ENCODE measurements around the gene GSS. TPM values are rescaled to one million over a fixed set of nuclear protein-coding genes. Genes with fewer than 3 reads are reported as not detected.
"Not testable (repeated sequence)": the region's sequence is repeated elsewhere in the genome, so short reads cannot be mapped to it uniquely, and the experiment has no call there.

The GSS gene
- total RNA-seq, 4 donors from 2014 or later: 28.8 to 61.6 (median 47.0) TPM

- H3K27me3 ChIP-seq: no peaks in the 10 kb centered on the region
- H3K9me3 ChIP-seq: no peaks in the 10 kb centered on the region
- no peak overlapping the region for H3K4me3 ChIP-seq
- no peaks in the 10 kb centered on the region for H3K4me1 ChIP-seq
- TF ChIP-seq POLR2A (IDR thresholded peaks at IDR 0.05) (no peak), EP300 (IDR thresholded peaks at IDR 0.05) (no peak), CTCF (IDR thresholded peaks at IDR 0.05) (no peak)
- no peak overlapping the region for H3K27ac ChIP-seq
- WGBS, 2 donors: 93 to 95% methylated on average over 3 of the region's 3 CpGs
- no peak for DNase-seq (ENCODE audit: low spot score in 2 of 2)
- H3K36me3 ChIP-seq: peaks cover 0 to 58% (median 0%) of the 10 kb centered on the region in 3 donors
These were observed 69.5 kb downstream of the GSS start for GRCh38 chr20:34886122-34886521.

GRCh38 chr20:34884260-34884659 is 71.3 kb downstream of the GSS start:
- 78 to 89% methylated on average over 1 of the region's 1 CpG for WGBS, 2 donors
- no peaks in the 10 kb centered on the region for H3K27me3 ChIP-seq
- TF ChIP-seq EP300 (IDR thresholded peaks at IDR 0.05) (no peak), POLR2A (IDR thresholded peaks at IDR 0.05) (no peak), CTCF (IDR thresholded peaks at IDR 0.05) (no peak)
- no peaks in the 10 kb centered on the region for H3K9me3 ChIP-seq
- no peak overlapping the region for H3K27ac ChIP-seq
- peaks cover 0 to 58% (median 0%) of the 10 kb centered on the region in 3 donors for H3K36me3 ChIP-seq
- H3K4me1 ChIP-seq: peaks cover 0 to 14% (median 0%) of the 10 kb centered on the region in 4 donors
- H3K4me3 ChIP-seq: no peak overlapping the region
- DNase-seq (ENCODE audit: low spot score in 2 of 2): no peak

GRCh38 chr20:34883809-34884208 is 71.8 kb downstream of the GSS start:
- TF ChIP-seq EP300 (IDR thresholded peaks at IDR 0.05) (no peak), POLR2A (IDR thresholded peaks at IDR 0.05) (no peak), CTCF (IDR thresholded peaks at IDR 0.05) (no peak)
- peaks cover 0 to 58% (median 0%) of the 10 kb centered on the region in 3 donors for H3K36me3 ChIP-seq
- DNase-seq (ENCODE audit: low spot score in 2 of 2): no peak
- no peaks in the 10 kb centered on the region for H3K9me3 ChIP-seq
- no peak overlapping the region for H3K27ac ChIP-seq
- H3K4me3 ChIP-seq: no peak overlapping the region
- WGBS, 2 donors: 87 to 92% methylated on average over 4 of the region's 4 CpGs
- H3K27me3 ChIP-seq: no peaks in the 10 kb centered on the region
- peaks cover 0 to 16% (median 0%) of the 10 kb centered on the region in 4 donors for H3K4me1 ChIP-seq

GRCh38 chr20:34883087-34883688 is 72.4 kb downstream of the GSS start:
- no peaks in the 10 kb centered on the region for H3K27me3 ChIP-seq
- H3K9me3 ChIP-seq: no peaks in the 10 kb centered on the region
- no peak overlapping the region for H3K4me3 ChIP-seq
- H3K4me1 ChIP-seq: peaks cover 0 to 16% (median 0%) of the 10 kb centered on the region in 4 donors
- H3K27ac ChIP-seq: no peak overlapping the region
- TF ChIP-seq CTCF (IDR thresholded peaks at IDR 0.05) (no peak), EP300 (IDR thresholded peaks at IDR 0.05) (no peak), POLR2A (IDR thresholded peaks at IDR 0.05) (no peak)
- peaks cover 0 to 53% (median 0%) of the 10 kb centered on the region in 3 donors for H3K36me3 ChIP-seq
- DNase-seq (ENCODE audit: low spot score in 2 of 2): no peak

GRCh38 chr20:34881689-34882088 is 73.9 kb downstream of the GSS start:
- no peak for TF ChIP-seq POLR2A (IDR thresholded peaks at IDR 0.05)
- H3K27ac ChIP-seq: no peak overlapping the region
- no peak overlapping the region for H3K4me3 ChIP-seq

GRCh38 chr20:34880971-34881370 is 74.6 kb downstream of the GSS start:
- peaks cover 0 to 21% (median 1%) of the 10 kb centered on the region in 4 donors for H3K4me1 ChIP-seq
- H3K27me3 ChIP-seq; H3K27ac ChIP-seq; H3K9me3 ChIP-seq; DNase-seq (ENCODE audit: low spot score in 2 of 2); H3K4me3 ChIP-seq: not testable (repeated sequence)
- peaks cover 0 to 38% (median 0%) of the 10 kb centered on the region in 3 donors for H3K36me3 ChIP-seq
- WGBS, 2 donors: 84 to 86% methylated on average over 7 of the region's 7 CpGs

More at GRCh38 chr20:34881689-34882088, 73.9 kb downstream of the GSS start:
- no peak for DNase-seq (ENCODE audit: low spot score in 2 of 2)
- Histone ChIP-seq H3K27me3 (no peaks in the 10 kb centered on the region), H3K9me3 (no peaks in the 10 kb centered on the region), H3K4me1 (peaks cover 0 to 21% (median 1%) of the 10 kb centered on the region in 4 donors), H3K36me3 (peaks cover 0 to 41% (median 0%) of the 10 kb centered on the region in 3 donors)
- 43 to 70% methylated on average over 2 of the region's 2 CpGs for WGBS, 2 donors
